H1 (cell line): ENCODE measurements around the gene ANKRD6. TPM values are rescaled to one million over a fixed set of nuclear protein-coding genes. Genes with fewer than 3 reads are reported as not detected.

Source experiments
- JUN ChIP-seq: IDR thresholded peaks from 2 replicates; pipeline ENCODE4 v1.6.1; 2011; ENCODE audit warnings: low read depth, mild to moderate bottlenecking, improper control_type of control experiment, low read length
- POLR2A ChIP-seq, 2 experiments: IDR thresholded peaks; 1 replicate in 1 of 2; 2 replicates in 1 of 2; pipeline ENCODE4 v1.6.1; 2011; ENCODE audit warnings: low read depth in 2 of 2, low read length in 2 of 2, mild to moderate bottlenecking in 2 of 2; ENCODE audit errors: control extremely low read depth in 1 of 2
- SP4 ChIP-seq: IDR thresholded peaks from 2 replicates; pipeline ENCODE4 v1.6.1; 2012; ENCODE audit warnings: low read length, inconsistent platforms
- polyA plus RNA-seq, 7 experiments: library from polyadenylated mRNA; depleted of rRNA in 3 of 7; stranded (reverse) in 5 of 7; unstranded in 2 of 7; fragments of >200 nt in 5 of 7; fragments of 200-250 nt in 2 of 7; gene quantifications; 1 replicate in 5 of 7; 2 replicates in 1 of 7; 4 replicates in 1 of 7; pipeline versions ENCODE4 v1.2.1 to v1.2.3, GENCODE V29; 2011 to 2013; ENCODE audit warnings: missing spikeins in 2 of 7, mixed read lengths in 2 of 7
- total RNA-seq: library from RNA; stranded (reverse); fragmentation: NEBNext Ultra II Directional; extraction: Animal tissue kit (Norgen Biotek cat#: 25700); gene quantifications from 2 replicates; pipeline ENCODE4 v1.2.1, GENCODE V29; 2021

The ANKRD6 gene
- total and polyA plus RNA-seq, 2 of the 8 experiments (the other 6 are each of a cell fraction or from before 2014, with no cell fraction given) = 5.9 to 12.8 TPM

DNA sequence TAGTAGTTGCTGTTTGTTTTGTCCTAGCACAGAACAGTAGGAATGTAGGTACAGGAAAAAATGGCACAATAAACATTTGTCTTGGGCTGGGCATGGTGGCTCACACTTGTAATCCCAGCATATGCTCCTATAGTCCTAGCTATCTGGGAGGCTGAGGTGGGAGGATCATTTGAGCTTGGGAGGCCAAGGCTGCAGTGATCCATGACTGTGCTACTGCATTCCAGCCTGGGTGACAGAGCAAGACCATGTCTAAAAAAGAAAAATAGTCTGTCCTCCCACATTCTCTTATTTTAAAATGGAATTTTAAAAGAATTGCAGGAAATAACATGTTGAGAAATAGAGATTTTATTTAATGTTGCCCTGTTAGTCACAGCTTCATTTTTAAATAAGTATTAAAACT lies 87.8 kb downstream of the ANKRD6 start (continued):
- TF ChIP-seq JUN = no peak
- no peak for TF ChIP-seq SP4
- no peak for TF ChIP-seq POLR2A (IDR thresholded peaks at IDR 0.05; ENCODE audit: control extremely low read depth in 1 of 2, low read depth in 2 of 2, low read length in 2 of 2)
